NCI-H510A treated with DMSO at 0.1 percent for 48 hours (cell line): ENCODE results near the gene PGAM1.
"Not testable (repeated sequence)": the region's sequence is repeated elsewhere in the genome, so short reads cannot be mapped to it uniquely, and the experiment has no call there.

Source experiments
- DNase-seq: peaks from one replicate; lab custom pipeline; 2025; lab: John Stamatoyannopoulos, UW

The PGAM1 gene

DNA sequence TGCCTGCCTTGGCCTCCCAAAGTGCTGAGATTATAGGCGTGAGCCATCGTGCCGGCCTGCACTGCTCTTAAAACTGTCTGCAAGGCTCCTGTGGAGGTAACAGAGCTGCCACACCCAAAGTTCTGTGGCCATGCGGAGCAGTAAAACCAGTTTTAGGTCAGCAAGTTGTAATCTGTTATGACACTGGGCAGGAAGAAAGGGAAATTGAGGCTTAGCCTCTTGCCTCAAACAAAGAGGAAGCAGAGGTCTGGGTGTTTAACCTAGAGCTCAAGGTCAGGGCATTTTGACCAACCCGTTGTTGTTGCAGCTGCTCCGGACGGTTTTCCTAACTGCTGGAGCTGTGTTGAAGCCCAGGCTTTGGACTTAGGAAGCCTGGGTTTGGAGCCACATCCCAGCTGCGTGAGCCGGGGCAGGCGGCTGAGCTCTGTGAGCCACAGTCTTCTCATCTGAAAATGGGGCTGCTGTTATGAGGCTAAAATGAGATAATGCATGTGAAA lies 17.4 kb upstream of the PGAM1 start:
- DNase-seq: no peak

DNA sequence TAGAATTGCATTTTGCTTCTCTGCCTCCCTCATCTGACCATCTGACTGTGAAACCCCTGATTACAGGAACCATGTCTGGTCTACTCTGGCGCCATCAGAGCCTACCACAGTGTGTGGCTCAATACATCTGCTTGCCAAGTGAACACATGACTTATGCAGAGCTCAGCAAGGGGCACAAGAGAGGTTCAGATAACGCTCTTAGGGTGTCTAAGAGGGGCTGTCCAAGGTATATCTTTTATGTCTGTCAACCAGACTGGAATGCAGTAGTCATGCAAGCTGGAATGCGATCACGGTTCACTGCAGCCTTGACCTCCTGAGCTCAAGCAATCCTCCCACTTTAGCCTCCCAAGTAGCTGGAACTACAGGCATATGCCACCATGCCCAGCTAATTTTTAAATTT lies 14.6 kb upstream of the PGAM1 start:
- no peak for DNase-seq

GRCh38 chr10:97412891-97413304 lies 13.1 kb upstream of the PGAM1 start:
- DNase-seq: no peak

DNA sequence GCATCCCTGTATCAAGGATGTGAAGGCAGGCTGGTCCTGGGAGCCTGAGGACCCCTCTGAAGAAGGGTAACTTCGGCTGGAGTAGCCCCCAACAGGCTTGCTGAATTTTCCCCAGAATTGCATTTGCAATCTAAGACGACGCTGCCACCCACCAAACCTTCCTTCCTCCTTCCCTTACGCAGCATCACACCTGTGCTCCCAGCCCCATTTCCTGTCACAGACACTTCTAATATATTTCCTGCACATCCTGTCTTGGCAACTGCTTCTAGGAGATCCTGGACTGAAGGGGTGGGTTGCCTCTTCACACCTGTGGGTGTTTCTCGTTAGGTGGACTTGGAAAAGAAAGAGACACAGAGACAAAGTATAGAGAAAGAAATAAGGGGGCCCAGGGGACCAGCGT lies 9.4 kb upstream of the PGAM1 start:
- DNase-seq: no peak

- DNase-seq: not testable (repeated sequence)
Observed at GRCh38 chr10:97423757-97424098, 2.3 kb upstream of the PGAM1 start.

DNA sequence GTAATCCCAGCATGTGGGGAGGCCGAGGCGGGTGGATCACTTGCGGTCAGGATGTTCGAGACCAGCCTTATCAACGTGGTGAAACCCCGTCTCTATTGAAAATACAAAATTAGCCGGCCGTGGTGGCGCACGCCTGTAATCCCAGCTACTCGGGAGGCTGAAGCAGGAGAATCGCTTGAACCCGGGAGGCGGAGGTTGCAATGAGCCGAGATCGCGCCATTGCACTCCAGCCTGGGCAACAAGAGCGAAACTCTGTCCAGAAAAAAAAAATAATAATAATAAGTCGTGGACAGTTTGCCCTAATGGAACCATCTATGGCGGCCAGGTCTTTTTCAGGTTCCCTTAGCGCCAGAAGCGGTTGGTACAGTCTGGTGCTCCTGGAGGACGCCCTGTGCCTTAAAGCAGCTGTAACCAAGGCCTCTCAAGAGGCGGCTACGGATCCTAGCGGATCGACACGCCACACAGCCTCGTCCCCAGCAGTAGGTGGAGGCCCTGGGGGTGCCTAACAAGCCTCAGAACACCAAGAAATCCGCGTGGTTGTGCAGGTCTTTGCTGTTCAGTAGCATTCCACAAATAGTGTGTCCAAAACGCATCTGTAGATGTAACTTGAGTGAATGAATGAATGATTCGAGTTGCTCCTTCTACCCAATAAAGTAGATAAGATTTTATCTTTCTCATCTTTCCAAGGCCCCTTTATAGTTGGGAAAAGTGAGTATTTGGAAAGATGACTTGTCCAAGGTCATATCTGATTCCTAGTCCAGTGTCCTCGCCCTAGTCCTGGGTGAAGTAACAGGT lies 982 bp downstream of the PGAM1 start:
- no peak for DNase-seq

GRCh38 chr10:97427571-97428179 lies 1.7 kb downstream of the PGAM1 start:
- peak; percentile 49 for DNase-seq

GRCh38 chr10:97428572-97428981 lies 2.6 kb downstream of the PGAM1 start:
- DNase-seq: no peak

DNA sequence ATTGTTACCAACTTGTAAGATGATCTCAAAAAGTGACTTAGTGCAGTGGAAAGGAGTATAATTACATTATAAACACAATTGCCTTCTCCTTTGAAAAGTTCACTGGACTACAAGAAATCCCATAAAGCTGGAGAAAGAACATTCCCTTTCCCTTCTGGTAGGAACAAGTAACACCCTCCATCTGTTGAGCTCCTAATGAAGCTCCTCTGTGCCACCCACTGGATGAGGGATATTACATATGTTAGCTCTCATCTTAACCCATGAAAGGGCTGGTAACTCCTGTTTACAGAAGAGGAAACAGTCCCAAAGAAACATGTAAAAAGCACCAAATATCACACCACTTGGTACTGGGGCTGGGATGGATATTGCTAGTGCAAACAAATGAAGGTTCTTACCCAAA lies 8.1 kb downstream of the PGAM1 start:
- DNase-seq: no peak

DNA sequence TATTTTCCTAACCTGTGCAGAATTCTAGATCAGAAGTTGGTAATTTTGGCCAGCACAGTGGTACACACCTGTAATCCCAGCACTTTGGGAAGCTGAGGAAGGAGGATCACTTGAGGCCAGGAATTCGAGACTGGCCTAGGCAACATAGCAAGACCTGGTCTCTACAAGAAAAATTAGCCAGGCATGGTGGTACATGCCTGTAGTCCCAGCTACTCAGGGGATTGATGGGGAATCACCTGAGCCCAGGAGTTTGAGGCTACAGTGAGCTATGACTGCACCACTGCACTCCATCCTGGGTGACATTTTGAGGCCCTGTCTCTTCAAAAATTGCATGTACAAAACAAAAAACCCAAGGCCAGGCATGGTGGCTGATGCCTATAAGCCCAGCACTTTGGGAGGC lies 8.6 kb downstream of the PGAM1 start:
- no peak for DNase-seq

DNA sequence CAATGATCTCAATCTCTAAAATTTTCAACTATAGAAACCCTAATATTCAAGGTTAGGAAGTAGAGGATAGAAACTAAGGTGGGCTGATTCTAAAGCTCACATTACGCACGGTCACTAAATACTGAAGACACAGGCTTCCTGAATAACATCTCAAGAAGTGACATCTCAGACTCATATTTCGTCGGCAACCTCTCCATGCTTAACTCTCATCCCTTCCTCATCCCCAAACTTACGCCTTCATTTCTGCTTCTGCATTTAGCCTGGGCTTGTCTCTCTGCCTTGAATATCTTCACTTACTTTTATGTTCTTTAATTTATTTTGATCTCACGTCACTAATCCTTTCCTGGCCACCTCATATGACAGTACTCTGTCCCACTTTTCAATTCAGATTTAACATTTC lies 9.2 kb downstream of the PGAM1 start:
- no peak for DNase-seq

- DNase-seq: no peak
Observed at GRCh38 chr10:97442277-97442676, 16.3 kb downstream of the PGAM1 start.

DNA sequence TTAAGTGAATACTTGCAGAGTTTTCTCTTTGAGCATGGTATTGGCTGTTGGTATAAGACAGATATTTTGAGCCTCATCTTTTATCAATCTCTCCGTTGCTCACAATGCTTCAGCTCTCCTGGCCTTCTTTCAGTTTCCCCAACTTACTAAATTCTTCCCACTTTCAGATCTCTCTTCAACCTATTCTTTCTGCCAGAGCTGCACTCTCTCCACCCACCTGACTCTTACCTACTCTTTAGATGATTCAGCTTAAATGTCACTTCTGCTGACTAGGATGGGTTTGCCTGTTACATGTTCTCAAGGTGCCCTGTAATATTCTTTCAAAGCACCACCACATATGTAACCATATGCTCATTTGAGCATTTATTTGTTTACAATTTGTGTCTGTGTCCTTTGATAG lies 18.2 kb downstream of the PGAM1 start:
- DNase-seq: no peak

- no peak for DNase-seq
Observed at GRCh38 chr10:97445357-97445721, 19.3 kb downstream of the PGAM1 start.

- DNase-seq: peak; percentile 96
Observed at GRCh38 chr10:97445722-97446639, 20.0 kb downstream of the PGAM1 start, which contains the start of the genes EXOSC1 and ZDHHC16. EXOSC1 (minus strand) TSS chr10:97446006; CDS start chr10:97445985, 21 bp downstream. ZDHHC16 (plus strand) TSS chr10:97446175; CDS start chr10:97451676, 5,501 bp downstream.

DNA sequence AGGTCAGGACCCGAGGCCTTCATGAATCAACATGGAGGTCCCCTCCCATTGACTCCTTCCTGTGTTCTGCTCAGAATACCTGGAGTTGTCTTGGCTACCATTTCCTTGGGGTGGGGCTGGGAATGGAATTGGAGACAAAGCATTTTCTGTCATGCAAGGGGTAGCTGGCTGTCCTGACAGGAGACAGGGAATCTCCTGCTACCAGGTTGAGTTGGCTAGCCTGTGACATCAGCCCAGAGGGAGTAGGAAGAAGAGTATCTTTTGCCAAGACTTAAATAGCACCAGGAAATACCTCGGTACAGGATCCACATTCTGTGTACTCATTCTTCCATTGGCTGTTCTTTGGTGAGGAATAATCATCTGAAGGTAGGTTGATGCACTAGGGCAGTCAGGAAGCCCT lies 24.8 kb downstream of the PGAM1 start:
- no peak for DNase-seq

- DNase-seq: no peak
Observed at GRCh38 chr10:97451605-97452004, 25.6 kb downstream of the PGAM1 start.

- no peak for DNase-seq
Observed at GRCh38 chr10:97452352-97452751, 26.4 kb downstream of the PGAM1 start.

- DNase-seq: peak; percentile 18
Observed at GRCh38 chr10:97454330-97455036, 28.5 kb downstream of the PGAM1 start.

GRCh38 chr10:97456034-97456685 lies 30.2 kb downstream of the PGAM1 start:
- DNase-seq: no peak

- no peak for DNase-seq
Observed at GRCh38 chr10:97456686-97457065, 30.7 kb downstream of the PGAM1 start.
